ENCODE measurements around the gene MRPS7. TPM values are rescaled to one million over a fixed set of nuclear protein-coding genes. Genes with fewer than 3 reads are reported as not detected.

MRPS7 gene
- polyA plus RNA-seq, 3 donors, result 26.7 to 122 (median 101) TPM

DNA sequence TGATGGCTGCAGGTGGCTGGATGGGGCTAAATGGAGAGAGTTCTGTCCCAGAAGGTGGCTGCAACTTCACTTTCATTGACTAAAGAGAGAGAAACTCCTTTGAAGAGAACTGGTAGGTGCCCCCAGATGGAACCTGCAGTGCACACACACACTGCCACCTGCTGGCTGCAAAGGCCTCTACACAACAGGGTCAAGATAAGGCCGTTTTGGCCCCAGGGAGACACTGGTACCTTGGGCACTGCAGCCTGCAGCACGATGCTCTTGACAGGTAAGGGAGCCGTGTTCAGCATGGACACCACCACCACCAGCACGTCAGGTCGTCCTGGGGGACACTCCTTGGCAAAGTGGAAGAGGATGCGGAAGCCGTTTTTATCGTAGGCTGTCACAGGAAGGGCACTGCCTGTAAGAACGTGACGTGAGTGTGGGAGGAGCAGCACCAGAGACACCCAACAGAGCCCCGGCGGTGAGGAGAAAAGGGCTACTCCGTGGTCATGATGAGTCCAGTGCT, 22.9 kb upstream of the MRPS7 start:
- Histone ChIP-seq H3K4me3 (replicated peaks in 1 of 3; ENCODE audit: low read depth in 2 of 3, low read length in 3 of 3) (no peak overlapping the region), H3K36me3 (replicated peaks in 1 of 2; ENCODE audit: control insufficient read depth in 1 of 2, insufficient read depth in 2 of 2, low read length in 2 of 2) (peaks cover 91 to 98% of the 10 kb centered on the region in 2 donors), H2AFZ (ENCODE audit: insufficient read depth, low read depth, low read length, poor library complexity, severe bottlenecking) (no peak overlapping the region), H3K27me3 (ENCODE audit: control insufficient read depth in 2 of 2, insufficient read depth in 2 of 2, low read length in 2 of 2) (no peaks in the 10 kb centered on the region), H3K4me2 (replicated peaks; ENCODE audit: extremely low read depth, low read length, poor library complexity, severe bottlenecking) (no peak overlapping the region), H3K27ac (ENCODE audit: low read depth in 1 of 2, low read length in 2 of 2) (no peak overlapping the region), H4K20me1 (ENCODE audit: insufficient read depth, low read length) (peaks cover 71% of the 10 kb centered on the region), H3K79me2 (ENCODE audit: insufficient read depth, low read length) (peaks cover 24% of the 10 kb centered on the region), H3K9ac (ENCODE audit: insufficient read depth, low read length, poor library complexity, severe bottlenecking) (no peak overlapping the region), H3K9me3 (replicated peaks in 1 of 2; ENCODE audit: control insufficient read depth in 1 of 2, insufficient read depth in 1 of 2, low read length in 2 of 2) (no peaks in the 10 kb centered on the region), H3K4me1 (ENCODE audit: control insufficient read depth in 1 of 2, insufficient read depth in 2 of 2, low read length in 2 of 2) (peaks cover 17 to 18% of the 10 kb centered on the region in 2 donors)
- no peaks in the 10 kb centered on the region for H3K9me3 Mint-ChIP-seq
- peak; percentile 47 to 66 (median 54) for DNase-seq
- H3K4me1 Mint-ChIP-seq, result peaks cover 27% of the 10 kb centered on the region
- H3K36me3 Mint-ChIP-seq, result peaks cover 81 to 99% of the 10 kb centered on the region in 2 donors
- no peak overlapping the region for H3K4me3 Mint-ChIP-seq
- intact Hi-C loops (cut with micrococcal nuclease), result no loop called here
- WGBS (ENCODE audit: insufficient coverage), result 47% methylated on average over 6 of the region's 13 CpGs
- peak overlapping the region in 6 of 7 donors; percentile 61 to 90 (median 80) for H3K27ac Mint-ChIP-seq
- peak; percentile 89 for TF ChIP-seq CTCF (IDR thresholded peaks at IDR 0.05)
- peaks cover 0 to 2% (median 0%) of the 10 kb centered on the region in 3 donors for H3K27me3 Mint-ChIP-seq (ENCODE audit: low read depth in 3 of 3)

GRCh38 chr17:75239214-75239613, 22.5 kb upstream of the MRPS7 start:
- peaks cover 84 to 99% of the 10 kb centered on the region in 2 donors for H3K36me3 Mint-ChIP-seq
- no peak overlapping the region for H3K4me3 ChIP-seq (replicated peaks in 1 of 3; ENCODE audit: low read depth in 2 of 3, low read length in 3 of 3)
- intact Hi-C loops (cut with micrococcal nuclease), result no loop called here
- peak overlapping the region in 3 of 7 donors; percentile 77 to 87 (median 78) for H3K27ac Mint-ChIP-seq
- peaks cover 96 to 100% of the 10 kb centered on the region in 2 donors for H3K36me3 ChIP-seq (replicated peaks in 1 of 2; ENCODE audit: control insufficient read depth in 1 of 2, insufficient read depth in 2 of 2, low read length in 2 of 2)
- H4K20me1 ChIP-seq (ENCODE audit: insufficient read depth, low read length), result peaks cover 75% of the 10 kb centered on the region
- H2AFZ ChIP-seq (ENCODE audit: insufficient read depth, low read depth, low read length, poor library complexity, severe bottlenecking), result no peak overlapping the region
- no peak for TF ChIP-seq CTCF (IDR thresholded peaks at IDR 0.05)
- peaks cover 31% of the 10 kb centered on the region for H3K4me1 Mint-ChIP-seq
- H3K27me3 ChIP-seq (ENCODE audit: control insufficient read depth in 2 of 2, insufficient read depth in 2 of 2, low read length in 2 of 2), result no peaks in the 10 kb centered on the region
- H3K4me2 ChIP-seq (replicated peaks; ENCODE audit: extremely low read depth, low read length, poor library complexity, severe bottlenecking), result no peak overlapping the region
- H3K4me1 ChIP-seq (ENCODE audit: control insufficient read depth in 1 of 2, insufficient read depth in 2 of 2, low read length in 2 of 2), result peaks cover 22 to 23% of the 10 kb centered on the region in 2 donors
- no peaks in the 10 kb centered on the region for H3K9me3 ChIP-seq (replicated peaks in 1 of 2; ENCODE audit: control insufficient read depth in 1 of 2, insufficient read depth in 1 of 2, low read length in 2 of 2)
- DNase-seq, result no peak
- WGBS (ENCODE audit: insufficient coverage), result no CpG with 5 or more reads among the region's 12 CpGs
- peaks cover 29% of the 10 kb centered on the region for H3K79me2 ChIP-seq (ENCODE audit: insufficient read depth, low read length)
- no peak overlapping the region for H3K27ac ChIP-seq (ENCODE audit: low read depth in 1 of 2, low read length in 2 of 2)
- H3K4me3 Mint-ChIP-seq, result no peak overlapping the region
- H3K9me3 Mint-ChIP-seq, result no peaks in the 10 kb centered on the region
- no peak overlapping the region for H3K9ac ChIP-seq (ENCODE audit: insufficient read depth, low read length, poor library complexity, severe bottlenecking)
- peaks cover 0 to 2% (median 0%) of the 10 kb centered on the region in 3 donors for H3K27me3 Mint-ChIP-seq (ENCODE audit: low read depth in 3 of 3)
